Measurements from ENCODE around the gene TUBA1A.

The TUBA1A gene

DNA sequence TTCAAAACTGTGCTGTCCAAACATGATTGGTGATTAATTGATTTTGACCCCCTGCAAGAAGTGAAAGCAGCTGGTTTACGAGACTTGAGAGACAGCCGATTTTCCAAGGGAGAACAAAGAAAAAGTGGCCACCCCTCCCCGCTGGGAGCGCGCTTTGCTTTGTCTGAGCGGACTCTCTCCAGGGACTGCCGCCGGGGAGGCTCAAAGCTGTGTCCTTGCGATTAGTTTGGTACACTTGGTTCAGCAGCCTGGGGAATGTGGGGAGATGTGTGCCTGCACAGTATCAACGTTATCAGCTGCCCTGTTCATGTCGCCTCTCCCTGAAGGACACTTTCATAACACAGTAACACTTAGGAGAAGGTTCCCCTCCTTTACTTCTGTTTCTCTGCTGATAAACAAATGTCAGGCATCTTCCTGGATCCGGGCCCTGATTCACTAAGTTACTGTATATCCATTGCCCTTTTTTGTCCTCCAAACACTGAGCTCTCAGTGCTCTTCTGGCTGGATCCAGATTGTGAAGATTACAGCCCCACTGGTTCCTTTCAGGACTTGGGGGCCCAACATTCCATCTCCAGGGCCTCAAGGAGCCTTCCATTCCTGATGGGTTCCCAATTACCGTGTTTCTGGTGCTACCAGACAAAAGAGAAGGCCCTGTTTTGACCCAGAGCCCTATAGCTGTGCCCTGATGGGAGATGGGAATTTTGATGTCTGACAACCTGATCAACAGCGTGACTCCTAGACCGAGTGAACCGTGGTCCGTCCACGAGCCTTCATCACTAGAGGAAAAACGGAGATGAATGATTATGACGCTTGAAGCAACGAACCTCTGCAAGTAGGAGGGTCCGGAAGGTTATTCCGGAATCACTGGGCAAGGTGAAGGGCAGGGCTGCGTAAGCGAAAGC lies 44.3 kb upstream of the TUBA1A start (continued):
- TF ChIP-seq ZBTB48 (tag by site-specific recombination; IDR thresholded peaks at IDR 0.05) (0 out of 2 replicates have a peak, but pooled peaks have one; percentile 26), ZNF341 (tag by site-specific recombination; IDR thresholded peaks at IDR 0.05; ENCODE audit: low read depth) (peak; percentile 60), ZNF501 (tag by site-specific recombination; IDR thresholded peaks at IDR 0.05) (no peak), ZNF645 (tag by site-specific recombination; IDR thresholded peaks at IDR 0.05) (no peak), ZNF121 (tag by site-specific recombination; IDR thresholded peaks at IDR 0.05) (no peak), ZFHX2 (tag by site-specific recombination; conservative IDR thresholded peaks at IDR 0.05) (no peak), ZNF830 (tag by site-specific recombination; IDR thresholded peaks at IDR 0.05; ENCODE audit: low read depth) (no peak), MEIS1 (CRISPR knock-in tag; IDR thresholded peaks at IDR 0.05; ENCODE audit: borderline replicate concordance) (no peak), OVOL3 (tag by site-specific recombination; IDR thresholded peaks at IDR 0.05) (no peak), ZNF391 (tag by site-specific recombination; IDR thresholded peaks at IDR 0.05; ENCODE audit: borderline replicate concordance, low read depth) (no peak), ZNF626 (tag by site-specific recombination; IDR thresholded peaks at IDR 0.05) (no peak), ZNF2 (tag by site-specific recombination; IDR thresholded peaks at IDR 0.05) (no peak), GLI4 (tag by site-specific recombination; IDR thresholded peaks at IDR 0.05) (no peak), IKZF3 (tag by site-specific recombination; IDR thresholded peaks at IDR 0.05) (peak; percentile 31; the same call in 1 of the 2 replicates), ZNF561 (tag by site-specific recombination; IDR thresholded peaks at IDR 0.05; ENCODE audit: borderline replicate concordance) (peak; percentile 41), ZNF239 (tag by site-specific recombination; IDR thresholded peaks at IDR 0.05) (no peak), ZNF792 (tag by site-specific recombination; IDR thresholded peaks at IDR 0.05) (no peak), ZNF223 (tag by site-specific recombination; IDR thresholded peaks at IDR 0.05) (no peak), GLIS2 (tag by site-specific recombination; IDR thresholded peaks at IDR 0.05) (no peak), GLI2 (tag by site-specific recombination; IDR thresholded peaks at IDR 0.05; ENCODE audit: borderline replicate concordance, low read depth) (no peak), ZNF423 (tag by site-specific recombination; IDR thresholded peaks at IDR 0.05) (peak; percentile 66; the same call in 1 of the 2 replicates), ZNF600 (tag by site-specific recombination; IDR thresholded peaks at IDR 0.05) (peak; percentile 50), ZNF398 (tag by site-specific recombination; IDR thresholded peaks at IDR 0.05) (no peak), YY2 (tag by site-specific recombination; IDR thresholded peaks at IDR 0.05) (no peak), ZNF350 (tag by site-specific recombination; IDR thresholded peaks at IDR 0.05) (no peak), ZNF354C (tag by site-specific recombination; IDR thresholded peaks at IDR 0.05; ENCODE audit: borderline replicate concordance, low read depth) (no peak), PRDM10 (tag by site-specific recombination; IDR thresholded peaks at IDR 0.05) (peak; percentile 82)
- TF ChIP-seq, protein P1, sequence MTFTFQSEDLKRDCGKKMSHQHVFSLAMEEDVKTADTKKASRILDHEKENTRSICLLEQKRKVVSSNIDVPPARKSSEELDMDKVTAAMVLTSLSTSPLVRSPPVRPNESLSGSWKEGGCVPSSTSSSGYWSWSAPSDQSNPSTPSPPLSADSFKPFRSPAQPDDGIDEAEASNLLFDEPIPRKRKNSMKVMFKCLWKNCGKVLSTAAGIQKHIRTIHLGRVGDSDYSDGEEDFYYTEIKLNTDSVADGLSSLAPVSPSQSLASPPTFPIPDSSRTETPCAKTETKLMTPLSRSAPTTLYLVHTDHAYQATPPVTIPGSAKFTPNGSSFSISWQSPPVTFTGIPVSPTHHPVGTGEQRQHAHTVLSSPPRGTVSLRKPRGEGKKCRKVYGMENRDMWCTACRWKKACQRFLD (tag by site-specific recombination; IDR thresholded peaks at IDR 0.05) = no peak
- TF ChIP-seq, protein P2, sequence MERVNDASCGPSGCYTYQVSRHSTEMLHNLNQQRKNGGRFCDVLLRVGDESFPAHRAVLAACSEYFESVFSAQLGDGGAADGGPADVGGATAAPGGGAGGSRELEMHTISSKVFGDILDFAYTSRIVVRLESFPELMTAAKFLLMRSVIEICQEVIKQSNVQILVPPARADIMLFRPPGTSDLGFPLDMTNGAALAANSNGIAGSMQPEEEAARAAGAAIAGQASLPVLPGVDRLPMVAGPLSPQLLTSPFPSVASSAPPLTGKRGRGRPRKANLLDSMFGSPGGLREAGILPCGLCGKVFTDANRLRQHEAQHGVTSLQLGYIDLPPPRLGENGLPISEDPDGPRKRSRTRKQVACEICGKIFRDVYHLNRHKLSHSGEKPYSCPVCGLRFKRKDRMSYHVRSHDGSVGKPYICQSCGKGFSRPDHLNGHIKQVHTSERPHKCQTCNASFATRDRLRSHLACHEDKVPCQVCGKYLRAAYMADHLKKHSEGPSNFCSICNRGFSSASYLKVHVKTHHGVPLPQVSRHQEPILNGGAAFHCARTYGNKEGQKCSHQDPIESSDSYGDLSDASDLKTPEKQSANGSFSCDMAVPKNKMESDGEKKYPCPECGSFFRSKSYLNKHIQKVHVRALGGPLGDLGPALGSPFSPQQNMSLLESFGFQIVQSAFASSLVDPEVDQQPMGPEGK (tag by site-specific recombination; IDR thresholded peaks at IDR 0.05) = peak; percentile 48
- TF ChIP-seq, protein P3, sequence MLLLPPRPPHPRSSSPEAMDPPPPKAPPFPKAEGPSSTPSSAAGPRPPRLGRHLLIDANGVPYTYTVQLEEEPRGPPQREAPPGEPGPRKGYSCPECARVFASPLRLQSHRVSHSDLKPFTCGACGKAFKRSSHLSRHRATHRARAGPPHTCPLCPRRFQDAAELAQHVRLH (tag by site-specific recombination; IDR thresholded peaks at IDR 0.05) = no peak
